Sigmoid colon (tissue), 7 donors: Measurements from ENCODE around the gene PLA2G4F. TPM values are rescaled to one million over a fixed set of nuclear protein-coding genes. Genes with fewer than 3 reads are reported as not detected.

Experiments used
- DNase-seq: peaks from one replicate; pipeline ENCODE4 v3.0.0-alpha.2; 2019
- H3K27ac ChIP-seq, 4 donors: fragments of 200-600 bp; sonication (generic); one replicate each; pipeline ENCODE4 v1.5.1; 2016 to 2019; ENCODE audit warnings: mild to moderate bottlenecking in 1 of 4
- H3K27me3 ChIP-seq, 3 donors: fragments of 200-600 bp; sonication (generic); one replicate each; pipeline ENCODE4 v1.5.1; 2019; ENCODE audit warnings: mild to moderate bottlenecking in 1 of 3
- H3K36me3 ChIP-seq, 4 donors: fragments of 200-600 bp; sonication (generic); one replicate each; pipeline ENCODE4 v1.5.1; 2016 to 2019
- H3K4me1 ChIP-seq, 4 donors: fragments of 200-600 bp; sonication (generic); one replicate each; pipeline ENCODE4 v1.5.1; 2017 to 2019
- H3K4me3 ChIP-seq, 4 donors: fragments of 200-600 bp; sonication (generic); one replicate each; pipeline ENCODE4 v1.5.1; 2017 to 2019; ENCODE audit warnings: mild to moderate bottlenecking in 2 of 4, moderate library complexity in 1 of 4
- H3K9me3 ChIP-seq, 4 donors: fragments of 200-600 bp in 3 of 4; sonication (generic) in 3 of 4; one replicate each; pipeline versions ENCODE4 v1.5.1 to v1.6.1; 2013 to 2019
- CTCF ChIP-seq, 4 experiments: fragments of 450-650 bp in 3 of 4; fragments of 200-600 bp in 1 of 4; IDR thresholded peaks; one replicate each; pipeline ENCODE4 v1.5.1; 2016 to 2019; ENCODE audit warnings: antibody characterized with exemption in 4 of 4, mild to moderate bottlenecking in 3 of 4, moderate library complexity in 2 of 4
- EP300 ChIP-seq, 4 donors: sonication (generic); formaldehyde crosslinking; IDR thresholded peaks; one replicate each; pipeline ENCODE4 v1.6.1; 2017; ENCODE audit warnings: antibody characterized with exemption in 4 of 4
- POLR2A ChIP-seq, 2 donors: fragments of 450-650 bp; IDR thresholded peaks; one replicate each; pipeline ENCODE4 v1.6.1; 2016; ENCODE audit warnings: antibody characterized with exemption in 2 of 2, mild to moderate bottlenecking in 2 of 2, moderate library complexity in 2 of 2
- POLR2AphosphoS5 ChIP-seq, 4 donors: sonication (generic); formaldehyde crosslinking; IDR thresholded peaks; one replicate each; pipeline ENCODE4 v1.6.1; 2017; ENCODE audit warnings: antibody characterized with exemption in 4 of 4
- WGBS, 2 donors: extraction: QIAGEN DNeasy Blood & Tissue Kit; methylation state at CpG; one replicate each; pipeline ENCODE4 v1.1.7; 2013; 5-methylcytosine and 5-hydroxymethylcytosine counted together
- intact Hi-C: fragments of 100-400 bp; cut with DNase I; formaldehyde crosslinking; loops from one replicate; pipeline ENCODE4 v1.15.1; 2023
- polyA plus RNA-seq, 3 donors: library from polyadenylated mRNA; stranded (reverse); fragments of 200-250 nt; gene quantifications; one replicate each; pipeline ENCODE4 v1.2.3, GENCODE V29; 2013
- total RNA-seq, 4 donors: library from RNA; depleted of rRNA; stranded (reverse); fragments of >200 nt; gene quantifications; one replicate each; pipeline ENCODE4 v1.1.0, GENCODE V29; 2016
- donor health status: healthy with polysubstance abuse.
- donor health status: Bipolar disorder and iron deficiency.
- donor health status: healthy.

PLA2G4F gene
- total and polyA plus RNA-seq, 7 donors = under 0.01 to 28.8 (median 7.2) TPM; not detected in 2

- intact Hi-C loops = no loop called here
- Histone ChIP-seq H3K4me3 (no peak overlapping the region), H3K9me3 (no peaks in the 10 kb centered on the region), H3K4me1 (no peaks in the 10 kb centered on the region), H3K36me3 (no peaks in the 10 kb centered on the region), H3K27me3 (no peaks in the 10 kb centered on the region), H3K27ac (no peak overlapping the region)
- WGBS, 2 donors = 89 to 90% methylated on average over 12 of the region's 12 CpGs
- DNase-seq = no peak
- TF ChIP-seq CTCF (IDR thresholded peaks at IDR 0.05) (no peak), POLR2AphosphoS5 (IDR thresholded peaks at IDR 0.05) (no peak), POLR2A (IDR thresholded peaks at IDR 0.05) (no peak), EP300 (IDR thresholded peaks at IDR 0.05) (no peak)
Observed at GRCh38 chr15:42148808-42149492, 7.5 kb downstream of the PLA2G4F start.

GRCh38 chr15:42147431-42147735, 9.1 kb downstream of the PLA2G4F start:
- Histone ChIP-seq H3K4me3 (no peak overlapping the region), H3K9me3 (no peaks in the 10 kb centered on the region), H3K36me3 (no peaks in the 10 kb centered on the region), H3K27me3 (no peaks in the 10 kb centered on the region), H3K4me1 (no peaks in the 10 kb centered on the region), H3K27ac (no peak overlapping the region)
- intact Hi-C loops = no loop called here
- TF ChIP-seq CTCF (IDR thresholded peaks at IDR 0.05) (no peak), POLR2A (IDR thresholded peaks at IDR 0.05) (no peak), POLR2AphosphoS5 (IDR thresholded peaks at IDR 0.05) (no peak), EP300 (IDR thresholded peaks at IDR 0.05) (no peak)
- WGBS, 2 donors = 94 to 96% methylated on average over 4 of the region's 4 CpGs
- no peak for DNase-seq

GRCh38 chr15:42146551-42147430, 9.6 kb downstream of the PLA2G4F start:
- no peak for DNase-seq
- H3K4me3 ChIP-seq = no peak overlapping the region
- H3K9me3 ChIP-seq = no peaks in the 10 kb centered on the region
- TF ChIP-seq CTCF (IDR thresholded peaks at IDR 0.05) = no peak
- no peak for TF ChIP-seq POLR2A (IDR thresholded peaks at IDR 0.05)
- TF ChIP-seq POLR2AphosphoS5 (IDR thresholded peaks at IDR 0.05) = no peak
- intact Hi-C loops = no loop called here
- H3K27ac ChIP-seq = no peak overlapping the region
- H3K36me3 ChIP-seq = no peaks in the 10 kb centered on the region
- 69 to 78% methylated on average over 24 of the region's 24 CpGs for WGBS, 2 donors
- no peaks in the 10 kb centered on the region for H3K27me3 ChIP-seq
- H3K4me1 ChIP-seq = no peaks in the 10 kb centered on the region

GRCh38 chr15:42145546-42146455, 10.6 kb downstream of the PLA2G4F start:
- no peak overlapping the region for H3K4me3 ChIP-seq
- no peak for DNase-seq
- no peak overlapping the region for H3K27ac ChIP-seq
- no peaks in the 10 kb centered on the region for H3K36me3 ChIP-seq
- no peaks in the 10 kb centered on the region for H3K4me1 ChIP-seq
- 89% methylated on average over 29 of the region's 29 CpGs for WGBS, 2 donors
- no peaks in the 10 kb centered on the region for H3K9me3 ChIP-seq
- no peaks in the 10 kb centered on the region for H3K27me3 ChIP-seq
- TF ChIP-seq POLR2A (IDR thresholded peaks at IDR 0.05) = no peak
- TF ChIP-seq CTCF (IDR thresholded peaks at IDR 0.05) = no peak
- TF ChIP-seq EP300 (IDR thresholded peaks at IDR 0.05) = no peak
- no peak for TF ChIP-seq POLR2AphosphoS5 (IDR thresholded peaks at IDR 0.05)
- intact Hi-C loops = no loop called here
